Subcutaneous abdominal adipose tissue (tissue), 5 donors: Measurements from ENCODE around the gene UQCR10.
A peak's percentile ranks its signal among the peaks of the same experiment; 100 is the strongest.

Source experiments
- H3K27ac ChIP-seq: one replicate; pipeline ENCODE4 v1.7.0; 2013; ENCODE audit warnings: low read depth, mild to moderate bottlenecking, inconsistent platforms, low read length, moderate library complexity
- H3K27me3 ChIP-seq, 5 donors: one replicate each; pipeline ENCODE4 v1.7.0; 2013; ENCODE audit warnings: low read length in 5 of 5, inconsistent platforms in 1 of 5; ENCODE audit not compliant: control insufficient read depth in 5 of 5, insufficient read depth in 4 of 5
- H3K36me3 ChIP-seq, 5 donors: one replicate each; pipeline ENCODE4 v1.7.0; 2013; ENCODE audit warnings: low read length in 5 of 5; ENCODE audit not compliant: control insufficient read depth in 5 of 5, insufficient read depth in 5 of 5
- H3K4me1 ChIP-seq, 5 donors: one replicate each; pipeline ENCODE4 v1.7.0; 2013; ENCODE audit warnings: low read length in 5 of 5, mild to moderate bottlenecking in 3 of 5, moderate library complexity in 1 of 5; ENCODE audit not compliant: control insufficient read depth in 5 of 5, insufficient read depth in 5 of 5
- H3K4me3 ChIP-seq, 5 donors: one replicate each; pipeline ENCODE4 v1.7.0; 2013; ENCODE audit warnings: low read length in 5 of 5, low read depth in 1 of 5
- H3K9ac ChIP-seq, 5 donors: one replicate each; pipeline ENCODE4 v1.7.0; 2013; ENCODE audit warnings: low read length in 5 of 5, mild to moderate bottlenecking in 4 of 5, moderate library complexity in 3 of 5
- H3K9me3 ChIP-seq, 5 donors: one replicate each; pipeline ENCODE4 v1.7.0; 2013; ENCODE audit warnings: low read length in 5 of 5; ENCODE audit not compliant: control insufficient read depth in 5 of 5
- donor health status: healthy.
- donor health status: healthy.
- donor health status: healthy.
- donor health status: healthy.
- donor health status: healthy.

Gene UQCR10

DNA sequence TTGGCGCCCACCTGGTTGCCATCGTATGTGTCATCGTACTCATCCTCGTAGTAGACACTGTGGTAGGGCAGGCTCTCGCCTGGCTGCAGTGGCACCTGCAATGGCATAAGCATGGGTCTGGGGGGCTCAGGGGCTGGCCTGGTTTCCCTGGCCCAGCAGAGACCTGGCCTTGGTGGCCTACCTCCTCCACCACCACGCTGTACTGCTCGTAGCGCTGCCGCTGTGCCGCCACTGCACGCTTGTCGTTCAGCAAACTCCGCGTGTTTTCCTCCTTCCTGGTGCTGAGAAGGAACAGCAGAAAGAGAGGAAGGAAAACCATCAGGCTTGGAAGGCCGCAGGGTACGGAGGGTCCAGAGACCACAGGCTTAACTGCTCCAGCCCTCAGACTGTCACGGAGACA, 26.2 kb downstream of the UQCR10 start:
- Histone ChIP-seq H3K36me3 (peaks cover 3 to 84% (median 76%) of the 10 kb centered on the region in 5 donors), H3K9me3 (no peaks in the 10 kb centered on the region), H3K9ac (no peak overlapping the region), H3K4me1 (peaks cover 0 to 23% (median 18%) of the 10 kb centered on the region in 5 donors), H3K27ac (no peak overlapping the region), H3K27me3 (no peaks in the 10 kb centered on the region), H3K4me3 (no peak overlapping the region)

- H3K36me3 ChIP-seq: peaks cover 3 to 67% (median 62%) of the 10 kb centered on the region in 5 donors
- no peak overlapping the region for H3K4me3 ChIP-seq
- H3K4me1 ChIP-seq: peaks cover 8 to 42% (median 38%) of the 10 kb centered on the region in 5 donors
- no peak overlapping the region for H3K9ac ChIP-seq
- no peak overlapping the region for H3K27ac ChIP-seq
- H3K27me3 ChIP-seq: no peaks in the 10 kb centered on the region
- H3K9me3 ChIP-seq: no peaks in the 10 kb centered on the region
Measured at GRCh38 chr22:29795663-29796062, 28.5 kb downstream of the UQCR10 start.

GRCh38 chr22:29797351-29797750, 30.2 kb downstream of the UQCR10 start:
- peaks cover 3 to 66% (median 60%) of the 10 kb centered on the region in 5 donors for H3K36me3 ChIP-seq

GRCh38 chr22:29798318-29798717, 31.1 kb downstream of the UQCR10 start:
- no peaks in the 10 kb centered on the region for H3K9me3 ChIP-seq
- H3K27ac ChIP-seq: peak overlapping the region; percentile 85
- H3K27me3 ChIP-seq: no peaks in the 10 kb centered on the region
- peaks cover 8 to 57% (median 53%) of the 10 kb centered on the region in 5 donors for H3K4me1 ChIP-seq
- H3K4me3 ChIP-seq: peak overlapping the region in 2 of 5 donors; percentile 22
- peaks cover 3 to 64% (median 52%) of the 10 kb centered on the region in 5 donors for H3K36me3 ChIP-seq
- peak overlapping the region in 2 of 5 donors; percentile 32 to 73 for H3K9ac ChIP-seq

More at GRCh38 chr22:29797351-29797750, 30.2 kb downstream of the UQCR10 start:
- H3K27me3 ChIP-seq: no peaks in the 10 kb centered on the region
- H3K9me3 ChIP-seq: no peaks in the 10 kb centered on the region
- H3K9ac ChIP-seq: no peak overlapping the region
- H3K4me1 ChIP-seq: peaks cover 8 to 57% (median 53%) of the 10 kb centered on the region in 5 donors
- no peak overlapping the region for H3K4me3 ChIP-seq
- H3K27ac ChIP-seq: no peak overlapping the region

DNA sequence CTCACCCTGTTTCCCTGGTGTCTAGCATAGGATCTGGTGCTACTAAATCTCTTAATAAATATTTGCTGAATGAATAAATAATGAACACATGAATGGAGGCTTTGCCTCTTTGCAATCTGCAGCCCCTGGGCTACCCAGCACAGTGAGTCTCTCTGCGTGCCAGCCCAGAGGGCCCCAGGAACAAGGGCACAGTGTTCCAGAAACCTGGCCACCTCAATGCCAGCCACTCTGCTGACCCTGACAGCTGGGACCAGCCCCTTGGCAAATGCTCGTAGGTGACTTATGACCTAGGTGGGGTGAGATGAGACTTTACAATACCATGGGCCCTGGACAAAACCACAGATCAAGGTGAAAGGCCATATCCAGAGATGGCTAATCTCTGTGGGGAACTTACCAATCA, 31.6 kb downstream of the UQCR10 start:
- peak overlapping the region; percentile 85 for H3K27ac ChIP-seq
- H3K36me3 ChIP-seq: peaks cover 3 to 64% (median 52%) of the 10 kb centered on the region in 5 donors
- peaks cover 8 to 57% (median 53%) of the 10 kb centered on the region in 5 donors for H3K4me1 ChIP-seq
- H3K27me3 ChIP-seq: no peaks in the 10 kb centered on the region
- H3K9me3 ChIP-seq: no peaks in the 10 kb centered on the region
- peak overlapping the region; percentile 3 to 40 (median 30) for H3K4me3 ChIP-seq
- H3K9ac ChIP-seq: peak overlapping the region in 3 of 5 donors; percentile 32 to 73 (median 69)

GRCh38 chr22:29799217-29799680, 32.1 kb downstream of the UQCR10 start:
- no peaks in the 10 kb centered on the region for H3K27me3 ChIP-seq
- H3K27ac ChIP-seq: peak overlapping the region; percentile 85
- no peaks in the 10 kb centered on the region for H3K9me3 ChIP-seq
- peak overlapping the region in 4 of 5 donors; percentile 3 to 40 (median 30) for H3K4me3 ChIP-seq
- peaks cover 3 to 68% (median 55%) of the 10 kb centered on the region in 5 donors for H3K36me3 ChIP-seq
- H3K4me1 ChIP-seq: peaks cover 8 to 57% (median 55%) of the 10 kb centered on the region in 5 donors
- H3K9ac ChIP-seq: peak overlapping the region in 4 of 5 donors; percentile 32 to 73 (median 56)

DNA sequence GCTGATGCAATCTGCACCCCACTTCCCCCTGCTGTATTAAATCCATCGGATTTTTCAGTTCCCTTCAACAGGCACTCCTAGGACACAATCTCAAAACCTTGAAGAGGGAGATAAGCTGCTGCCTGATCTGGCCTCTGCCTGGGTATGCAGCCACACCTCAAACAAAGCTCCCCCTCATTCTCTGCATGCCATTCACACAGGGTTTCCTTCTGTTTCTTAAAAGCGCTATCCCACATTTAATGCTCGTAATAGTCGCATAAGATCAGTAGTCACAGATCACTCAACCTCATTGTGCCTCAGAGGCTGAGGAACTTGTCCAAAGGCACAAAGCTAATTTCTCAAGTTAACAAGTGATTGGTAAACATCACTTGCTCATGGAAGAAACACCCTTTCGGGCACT, 34.0 kb downstream of the UQCR10 start:
- Histone ChIP-seq H3K4me1 (peaks cover 13 to 66% (median 57%) of the 10 kb centered on the region in 5 donors), H3K4me3 (no peak overlapping the region), H3K9ac (no peak overlapping the region), H3K36me3 (peaks cover 0 to 68% (median 63%) of the 10 kb centered on the region in 5 donors), H3K27ac (peak overlapping the region; percentile 85), H3K9me3 (no peaks in the 10 kb centered on the region), H3K27me3 (no peaks in the 10 kb centered on the region)

GRCh38 chr22:29801796-29802195, 34.6 kb downstream of the UQCR10 start:
- no peak overlapping the region for H3K4me3 ChIP-seq
- no peaks in the 10 kb centered on the region for H3K9me3 ChIP-seq
- H3K36me3 ChIP-seq: peaks cover 0 to 69% (median 68%) of the 10 kb centered on the region in 5 donors
- H3K4me1 ChIP-seq: peaks cover 13 to 66% (median 60%) of the 10 kb centered on the region in 5 donors
- H3K27me3 ChIP-seq: no peaks in the 10 kb centered on the region
- H3K9ac ChIP-seq: no peak overlapping the region
- H3K27ac ChIP-seq: peak overlapping the region; percentile 85

DNA sequence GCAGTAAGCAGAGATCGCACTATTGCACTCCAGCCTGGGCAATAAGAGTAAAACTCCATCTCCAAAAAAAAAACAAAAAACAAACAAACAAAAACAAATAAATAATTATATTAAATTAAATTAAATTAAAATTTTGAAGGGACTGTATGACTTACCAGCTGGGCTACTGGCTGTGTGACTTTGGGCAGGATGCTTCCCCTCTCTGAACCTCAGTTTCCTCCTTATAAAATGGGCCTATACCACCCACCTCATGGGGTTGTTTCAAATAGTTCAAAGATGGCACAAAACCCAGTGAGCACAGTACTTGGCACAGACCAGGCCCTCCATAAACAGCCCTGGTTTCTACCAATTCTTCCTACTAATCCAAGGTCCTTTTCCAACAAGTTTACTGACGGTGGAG, 36.0 kb downstream of the UQCR10 start:
- no peak overlapping the region for H3K4me3 ChIP-seq
- peaks cover 13 to 62% (median 55%) of the 10 kb centered on the region in 5 donors for H3K4me1 ChIP-seq
- H3K9me3 ChIP-seq: no peaks in the 10 kb centered on the region
- no peaks in the 10 kb centered on the region for H3K27me3 ChIP-seq
- H3K36me3 ChIP-seq: peaks cover 0 to 78% (median 72%) of the 10 kb centered on the region in 5 donors
- H3K27ac ChIP-seq: no peak overlapping the region
- H3K9ac ChIP-seq: no peak overlapping the region

DNA sequence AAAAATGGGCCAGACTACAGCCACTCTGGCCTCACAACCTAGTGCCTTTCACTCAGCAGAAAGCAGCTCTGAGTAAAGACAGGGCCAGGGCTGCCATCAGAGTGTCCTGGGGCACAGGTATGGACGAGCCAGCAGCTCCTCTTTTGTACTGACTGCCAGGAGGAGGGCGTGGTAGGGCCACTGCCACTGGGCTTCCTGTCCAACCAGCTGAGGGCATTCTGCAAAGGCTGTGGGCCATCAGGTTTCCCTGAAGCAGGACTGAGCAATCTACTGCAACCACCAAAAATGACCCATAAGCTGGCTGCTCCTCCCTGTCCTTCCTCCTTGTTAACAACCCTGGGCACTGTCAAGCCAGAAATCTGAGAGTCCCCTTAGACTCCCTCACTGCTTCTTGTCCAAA, 37.8 kb downstream of the UQCR10 start:
- Histone ChIP-seq H3K9ac (no peak overlapping the region), H3K4me3 (no peak overlapping the region), H3K27ac (no peak overlapping the region), H3K9me3 (no peaks in the 10 kb centered on the region), H3K4me1 (peaks cover 4 to 53% (median 43%) of the 10 kb centered on the region in 5 donors), H3K36me3 (peaks cover 0 to 83% (median 75%) of the 10 kb centered on the region in 5 donors), H3K27me3 (no peaks in the 10 kb centered on the region)
